Nephron progenitor cell (in vitro differentiated cells): ENCODE measurements around the gene MDM2.
A peak's percentile ranks its signal among the peaks of the same experiment; 100 is the strongest.

Source experiments
- DNase-seq: peaks from one replicate; pipeline ENCODE4 v3.0.0; 2021
- H3K27ac Mint-ChIP-seq: 2 replicates; pipeline ENCODE4 v1.8.0; 2021; ENCODE audit warnings: mild to moderate bottlenecking, moderate library complexity, mixed read lengths
- H3K27me3 Mint-ChIP-seq: 2 replicates; pipeline ENCODE4 v1.8.0; 2021; ENCODE audit warnings: mild to moderate bottlenecking, low read depth, mixed read lengths; ENCODE audit not compliant: poor library complexity
- H3K36me3 Mint-ChIP-seq: 2 replicates; pipeline ENCODE4 v1.8.0; 2021; ENCODE audit warnings: low read depth, mixed read lengths
- H3K4me1 Mint-ChIP-seq: 2 replicates; pipeline ENCODE4 v1.8.0; 2021; ENCODE audit warnings: mixed read lengths
- H3K4me3 Mint-ChIP-seq: 2 replicates; pipeline ENCODE4 v1.8.0; 2021; ENCODE audit warnings: mild to moderate bottlenecking, moderate library complexity, mixed read lengths
- H3K9me3 Mint-ChIP-seq: 2 replicates; pipeline ENCODE4 v1.8.0; 2021; ENCODE audit warnings: mild to moderate bottlenecking, moderate library complexity, mixed read lengths
- CTCF ChIP-seq: fragments of 200-600 bp; sonication (generic); IDR thresholded peaks from 2 replicates; pipeline ENCODE4 v1.5.0; 2021; ENCODE audit warnings: antibody characterized with exemption

The MDM2 gene

GRCh38 chr12:68807576-68808387 is at the start of gene MDM2:
MDM2 (plus strand) TSS chr12:68808177; CDS start chr12:68808478, 301 bp downstream.
- peak; percentile 93 for DNase-seq
- H3K27me3 Mint-ChIP-seq: no peaks in the 10 kb centered on the region
- peak within 1 kb of the TSS; percentile 98 for H3K27ac Mint-ChIP-seq
- H3K4me3 Mint-ChIP-seq: peak within 1 kb of the TSS; percentile 92
- TF ChIP-seq CTCF: peak; percentile 52
- H3K36me3 Mint-ChIP-seq: peaks cover 34% of the 10 kb centered on the region
- H3K4me1 Mint-ChIP-seq: peaks cover 34% of the 10 kb centered on the region
- no peaks in the 10 kb centered on the region for H3K9me3 Mint-ChIP-seq

- Mint-ChIP-seq H3K9me3 (no peaks in the 10 kb centered on the region), H3K27ac (no peak overlapping the region), H3K4me1 (no peaks in the 10 kb centered on the region), H3K4me3 (no peak overlapping the region), H3K36me3 (peaks cover 84% of the 10 kb centered on the region), H3K27me3 (no peaks in the 10 kb centered on the region)
- DNase-seq: no peak
- TF ChIP-seq CTCF: no peak
These were observed 48.1 kb upstream of the MDM2 start for GRCh38 chr12:68759852-68760251.

GRCh38 chr12:68760806-68761441 is 47.1 kb upstream of the MDM2 start:
- no peak for TF ChIP-seq CTCF
- no peaks in the 10 kb centered on the region for H3K27me3 Mint-ChIP-seq
- H3K9me3 Mint-ChIP-seq: no peaks in the 10 kb centered on the region
- H3K36me3 Mint-ChIP-seq: peaks cover 77% of the 10 kb centered on the region
- no peak for DNase-seq
- no peaks in the 10 kb centered on the region for H3K4me1 Mint-ChIP-seq
- H3K27ac Mint-ChIP-seq: no peak overlapping the region
- no peak overlapping the region for H3K4me3 Mint-ChIP-seq

GRCh38 chr12:68761442-68761812 is 46.5 kb upstream of the MDM2 start:
- no peak for DNase-seq
- H3K27ac Mint-ChIP-seq: no peak overlapping the region

GRCh38 chr12:68761901-68762630 is 45.9 kb upstream of the MDM2 start:
- no peaks in the 10 kb centered on the region for H3K27me3 Mint-ChIP-seq
- H3K36me3 Mint-ChIP-seq: peaks cover 74% of the 10 kb centered on the region
- no peak for DNase-seq
- no peak for TF ChIP-seq CTCF
- no peaks in the 10 kb centered on the region for H3K4me1 Mint-ChIP-seq
- no peak overlapping the region for H3K4me3 Mint-ChIP-seq
- no peaks in the 10 kb centered on the region for H3K9me3 Mint-ChIP-seq
- peak overlapping the region; percentile 22 for H3K27ac Mint-ChIP-seq

More at GRCh38 chr12:68761442-68761812, 46.5 kb upstream of the MDM2 start:
- TF ChIP-seq CTCF: no peak
- Mint-ChIP-seq H3K36me3 (peaks cover 72% of the 10 kb centered on the region), H3K9me3 (no peaks in the 10 kb centered on the region), H3K4me1 (no peaks in the 10 kb centered on the region), H3K4me3 (no peak overlapping the region), H3K27me3 (no peaks in the 10 kb centered on the region)
